GM12892 (cell line): ENCODE results near the gene HK1.
"Not testable (repeated sequence)": the region's sequence is repeated elsewhere in the genome, so short reads cannot be mapped to it uniquely, and the experiment has no call there.

Experiments
- DNase-seq: peaks from one replicate; pipeline ENCODE4 v3.0.0; 2011; ENCODE audit not compliant: insufficient read length
- FAIRE-seq: peaks from 2 replicates; lab custom pipeline; 2011; peaks lifted over from hg19 to GRCh38; lab: Jason Lieb, UNC
- POLR2A ChIP-seq: IDR thresholded peaks from 2 replicates; pipeline ENCODE4 v1.6.1; 2011; ENCODE audit warnings: low read depth, low read length, control low read depth
- POLR2AphosphoS5 ChIP-seq: IDR thresholded peaks from 2 replicates; pipeline ENCODE4 v1.6.1; 2011; ENCODE audit warnings: low read depth, low read length, control low read depth
- TAF1 ChIP-seq: IDR thresholded peaks from 2 replicates; pipeline ENCODE4 v1.6.1; 2011; ENCODE audit warnings: low read depth, mild to moderate bottlenecking, control low read depth, low read length, borderline replicate concordance

The HK1 gene

GRCh38 chr10:69323622-69324021 lies 45.3 kb downstream of the HK1 start:
- DNase-seq (no peak), FAIRE-seq (no peak)
- TF ChIP-seq POLR2A (no peak), POLR2AphosphoS5 (no peak), TAF1 (no peak)

- no peak for FAIRE-seq
- DNase-seq: no peak
- TF ChIP-seq POLR2A (no peak), TAF1 (no peak), POLR2AphosphoS5 (no peak)
Observed at GRCh38 chr10:69324583-69324982, 46.3 kb downstream of the HK1 start.

GRCh38 chr10:69325637-69326523 lies 47.6 kb downstream of the HK1 start:
- not testable (repeated sequence) for FAIRE-seq

GRCh38 chr10:69326692-69327091 lies 48.4 kb downstream of the HK1 start:
- DNase-seq: no peak
- no peak for FAIRE-seq
- TF ChIP-seq POLR2AphosphoS5 (no peak), TAF1 (no peak), POLR2A (no peak)

More at GRCh38 chr10:69325637-69326523, 47.6 kb downstream of the HK1 start:
- not testable (repeated sequence) for DNase-seq

- FAIRE-seq (peak; percentile 60), DNase-seq (peak; percentile 36)
- TF ChIP-seq POLR2A: peak; percentile 42; the same call in 1 of the 2 replicates
- no peak for TF ChIP-seq TAF1
- 0 out of 2 replicates have a peak, but pooled peaks have one; percentile 43 for TF ChIP-seq POLR2AphosphoS5
Observed at GRCh38 chr10:69327463-69328379, 49.4 kb downstream of the HK1 start.

GRCh38 chr10:69328380-69328735 lies 50.1 kb downstream of the HK1 start:
- DNase-seq: no peak
- FAIRE-seq: no peak
- no peak for TF ChIP-seq POLR2AphosphoS5
- no peak for TF ChIP-seq TAF1
- no peak for TF ChIP-seq POLR2A

GRCh38 chr10:69328888-69329287 lies 50.6 kb downstream of the HK1 start:
- DNase-seq, FAIRE-seq: not testable (repeated sequence)

GRCh38 chr10:69329721-69330178 lies 51.5 kb downstream of the HK1 start:
- TF ChIP-seq TAF1: no peak
- FAIRE-seq: no peak
- no peak for DNase-seq

- DNase-seq (no peak), FAIRE-seq (no peak)
- no peak for TF ChIP-seq POLR2A
- TF ChIP-seq POLR2AphosphoS5: no peak
- TF ChIP-seq TAF1: no peak
Observed at GRCh38 chr10:69331161-69331560, 52.9 kb downstream of the HK1 start.

GRCh38 chr10:69332278-69333010 lies 54.1 kb downstream of the HK1 start:
- no peak for FAIRE-seq
- DNase-seq: no peak
- TF ChIP-seq POLR2A: no peak
- TF ChIP-seq POLR2AphosphoS5: no peak
- no peak for TF ChIP-seq TAF1

GRCh38 chr10:69333205-69333604 lies 54.9 kb downstream of the HK1 start:
- no peak for TF ChIP-seq POLR2AphosphoS5
- no peak for TF ChIP-seq POLR2A
- TF ChIP-seq TAF1: no peak
- FAIRE-seq (no peak), DNase-seq (no peak)

- FAIRE-seq, DNase-seq: not testable (repeated sequence)
Observed at GRCh38 chr10:69333865-69334301, 55.6 kb downstream of the HK1 start.
